ENCODE data around the gene SACM1L. TPM values are rescaled to one million over a fixed set of nuclear protein-coding genes. Genes with fewer than 3 reads are reported as not detected.
A peak's percentile ranks its signal among the peaks of the same experiment; 100 is the strongest.

Gene SACM1L
- total RNA-seq, 1 experiment from 2014 or later: 51.0 TPM

DNA sequence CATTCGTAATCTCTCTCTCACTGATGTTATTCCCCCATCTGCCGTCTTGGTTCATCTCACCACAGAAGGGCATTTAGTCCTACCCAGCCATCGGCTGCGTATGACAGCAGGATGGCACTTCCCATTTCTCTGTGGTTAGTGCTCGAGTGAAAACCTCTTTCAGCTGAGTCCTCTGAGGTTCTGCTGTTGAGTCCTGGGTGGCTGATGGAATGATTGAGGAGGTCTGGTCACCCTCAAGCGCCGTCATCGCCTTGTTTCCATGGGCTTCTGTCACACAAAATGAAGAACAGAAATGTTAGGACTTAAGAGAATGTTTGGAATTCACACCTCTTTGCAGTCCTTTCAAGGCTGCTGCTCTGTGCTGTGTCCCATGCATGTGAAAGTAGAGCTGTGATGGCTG lies 9.4 kb upstream of the SACM1L start:
- Histone ChIP-seq H3K36me3 (ENCODE audit: control insufficient read depth, insufficient read depth, low read length) (peaks cover 5% of the 10 kb centered on the region), H3K27me3 (replicated peaks; ENCODE audit: control insufficient read depth, insufficient read depth, low read length) (no peaks in the 10 kb centered on the region), H3K9me3 (0 out of 2 replicates have a peak, but pooled peaks cover 6% of the 10 kb centered on the region), H3K4me3 (ENCODE audit: low read depth, low read length) (no peak overlapping the region), H3K4me1 (peaks cover 10% of the 10 kb centered on the region)
- POLR2A ChIA-PET: no interaction called here
- TF ChIP-seq, protein P1, sequence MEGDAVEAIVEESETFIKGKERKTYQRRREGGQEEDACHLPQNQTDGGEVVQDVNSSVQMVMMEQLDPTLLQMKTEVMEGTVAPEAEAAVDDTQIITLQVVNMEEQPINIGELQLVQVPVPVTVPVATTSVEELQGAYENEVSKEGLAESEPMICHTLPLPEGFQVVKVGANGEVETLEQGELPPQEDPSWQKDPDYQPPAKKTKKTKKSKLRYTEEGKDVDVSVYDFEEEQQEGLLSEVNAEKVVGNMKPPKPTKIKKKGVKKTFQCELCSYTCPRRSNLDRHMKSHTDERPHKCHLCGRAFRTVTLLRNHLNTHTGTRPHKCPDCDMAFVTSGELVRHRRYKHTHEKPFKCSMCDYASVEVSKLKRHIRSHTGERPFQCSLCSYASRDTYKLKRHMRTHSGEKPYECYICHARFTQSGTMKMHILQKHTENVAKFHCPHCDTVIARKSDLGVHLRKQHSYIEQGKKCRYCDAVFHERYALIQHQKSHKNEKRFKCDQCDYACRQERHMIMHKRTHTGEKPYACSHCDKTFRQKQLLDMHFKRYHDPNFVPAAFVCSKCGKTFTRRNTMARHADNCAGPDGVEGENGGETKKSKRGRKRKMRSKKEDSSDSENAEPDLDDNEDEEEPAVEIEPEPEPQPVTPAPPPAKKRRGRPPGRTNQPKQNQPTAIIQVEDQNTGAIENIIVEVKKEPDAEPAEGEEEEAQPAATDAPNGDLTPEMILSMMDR (IDR thresholded peaks at IDR 0.05; ENCODE audit: insufficient read depth in 1 of 2, low read depth in 1 of 2, low read length in 1 of 2, severe bottlenecking in 1 of 2, unreplicated experiment in 1 of 2): no peak
- Mint-ChIP-seq H3K27me3 (ENCODE audit: insufficient read depth, unreplicated experiment) (no peaks in the 10 kb centered on the region), H3K4me1 (ENCODE audit: low read depth, unreplicated experiment) (peaks cover 22% of the 10 kb centered on the region), H3K27ac (ENCODE audit: unreplicated experiment) (peak overlapping the region; percentile 54), H3K4me3 (ENCODE audit: unreplicated experiment) (no peak overlapping the region), H3K9me3 (ENCODE audit: unreplicated experiment) (no peaks in the 10 kb centered on the region), H3K36me3 (ENCODE audit: insufficient read depth, unreplicated experiment) (peaks cover 55% of the 10 kb centered on the region)
- intact Hi-C loops (cut with micrococcal nuclease; ENCODE audit: unreplicated experiment): no loop called here
- DNase-seq: no peak
- no TSS peak for BruUV-seq (replicated peaks)
- CTCF ChIA-PET: no interaction called here

DNA sequence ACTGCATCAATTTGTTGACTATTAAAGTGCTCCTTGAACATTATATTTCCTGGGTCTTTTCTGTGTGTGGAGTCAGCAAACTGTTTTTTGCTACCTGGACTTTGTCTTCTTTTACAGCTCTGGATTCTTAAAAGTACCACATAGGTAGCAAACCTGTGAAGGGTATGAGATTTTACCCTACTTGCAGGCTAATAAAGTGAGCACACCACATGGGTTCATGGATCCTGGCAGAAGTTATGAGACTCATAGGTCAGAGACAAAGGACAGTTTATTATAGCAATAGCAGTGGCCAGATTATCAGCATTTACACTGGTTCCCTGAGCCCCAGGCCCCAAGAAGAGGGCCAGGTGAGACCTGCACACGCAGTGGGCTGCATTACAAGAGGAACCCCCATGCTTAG lies 8.0 kb upstream of the SACM1L start:
- peaks cover 64% of the 10 kb centered on the region for H3K36me3 Mint-ChIP-seq (ENCODE audit: insufficient read depth, unreplicated experiment)
- TF ChIP-seq, protein P1 (IDR thresholded peaks at IDR 0.05; ENCODE audit: insufficient read depth in 1 of 2, low read depth in 1 of 2, low read length in 1 of 2, severe bottlenecking in 1 of 2, unreplicated experiment in 1 of 2): no peak
- no peak for DNase-seq
- no TSS peak for BruUV-seq (replicated peaks)
- intact Hi-C loops (cut with micrococcal nuclease; ENCODE audit: unreplicated experiment): no loop called here
- no peak overlapping the region for H3K27ac Mint-ChIP-seq (ENCODE audit: unreplicated experiment)
- H3K27me3 Mint-ChIP-seq (ENCODE audit: insufficient read depth, unreplicated experiment): no peaks in the 10 kb centered on the region
- Histone ChIP-seq H3K9me3 (0 out of 2 replicates have a peak, but pooled peaks cover 6% of the 10 kb centered on the region), H3K27me3 (replicated peaks; ENCODE audit: control insufficient read depth, insufficient read depth, low read length) (no peaks in the 10 kb centered on the region), H3K4me3 (ENCODE audit: low read depth, low read length) (no peak overlapping the region), H3K4me1 (peaks cover 17% of the 10 kb centered on the region), H3K36me3 (ENCODE audit: control insufficient read depth, insufficient read depth, low read length) (peaks cover 5% of the 10 kb centered on the region)
- H3K9me3 Mint-ChIP-seq (ENCODE audit: unreplicated experiment): no peaks in the 10 kb centered on the region
- ChIA-PET CTCF (no interaction called here), POLR2A (no interaction called here)
- H3K4me3 Mint-ChIP-seq (ENCODE audit: unreplicated experiment): no peak overlapping the region
- peaks cover 30% of the 10 kb centered on the region for H3K4me1 Mint-ChIP-seq (ENCODE audit: low read depth, unreplicated experiment)

DNA sequence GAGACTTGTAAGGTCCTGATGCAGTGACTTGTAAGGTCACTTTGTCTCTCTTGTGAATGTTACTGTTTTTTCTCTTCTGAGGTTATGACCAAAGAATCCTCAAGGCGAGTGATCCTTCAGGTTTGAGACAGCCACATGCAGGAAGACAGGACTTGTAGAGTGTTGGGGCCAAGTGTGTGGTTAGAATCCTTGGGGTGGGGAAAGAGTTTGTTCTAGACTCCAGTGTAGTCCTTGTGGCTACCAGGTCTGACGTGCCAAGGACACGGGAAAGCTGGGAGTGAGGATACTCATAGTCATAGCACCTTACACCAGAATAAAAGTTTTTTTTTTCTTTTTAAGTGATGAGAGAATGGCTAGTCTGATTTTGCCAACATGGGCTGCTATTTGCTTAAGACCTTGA lies 7.3 kb upstream of the SACM1L start:
- intact Hi-C loops (cut with micrococcal nuclease; ENCODE audit: unreplicated experiment): no loop called here
- Histone ChIP-seq H3K27me3 (replicated peaks; ENCODE audit: control insufficient read depth, insufficient read depth, low read length) (no peaks in the 10 kb centered on the region), H3K9me3 (0 out of 2 replicates have a peak, but pooled peaks cover 6% of the 10 kb centered on the region), H3K4me3 (ENCODE audit: low read depth, low read length) (no peak overlapping the region), H3K36me3 (ENCODE audit: control insufficient read depth, insufficient read depth, low read length) (peaks cover 5% of the 10 kb centered on the region), H3K4me1 (peaks cover 11% of the 10 kb centered on the region)
- no peaks in the 10 kb centered on the region for H3K27me3 Mint-ChIP-seq (ENCODE audit: insufficient read depth, unreplicated experiment)
- CTCF ChIA-PET: no interaction called here
- H3K9me3 Mint-ChIP-seq (ENCODE audit: unreplicated experiment): no peaks in the 10 kb centered on the region
- DNase-seq: no peak
- peaks cover 26% of the 10 kb centered on the region for H3K4me1 Mint-ChIP-seq (ENCODE audit: low read depth, unreplicated experiment)
- no peak overlapping the region for H3K4me3 Mint-ChIP-seq (ENCODE audit: unreplicated experiment)
- TF ChIP-seq, protein P1 (IDR thresholded peaks at IDR 0.05; ENCODE audit: insufficient read depth in 1 of 2, low read depth in 1 of 2, low read length in 1 of 2, severe bottlenecking in 1 of 2, unreplicated experiment in 1 of 2): no peak
- peaks cover 59% of the 10 kb centered on the region for H3K36me3 Mint-ChIP-seq (ENCODE audit: insufficient read depth, unreplicated experiment)
- POLR2A ChIA-PET: no interaction called here
- no peak overlapping the region for H3K27ac Mint-ChIP-seq (ENCODE audit: unreplicated experiment)
- BruUV-seq (replicated peaks): no TSS peak

Measured in Caco-2 (cell line).